Osteoblast (primary cell): ENCODE results near the gene DAB2IP. TPM values are rescaled to one million over a fixed set of nuclear protein-coding genes. Genes with fewer than 3 reads are reported as not detected.

Source experiments
- DNase-seq: peaks from one replicate; pipeline ENCODE4 v3.0.0; 2011; ENCODE audit warnings: low spot score, mixed read lengths; ENCODE audit not compliant: insufficient read length; ENCODE audit errors: missing footprints
- H2AFZ ChIP-seq: 2 replicates; pipeline ENCODE4 v1.6.0; 2011; ENCODE audit warnings: mild to moderate bottlenecking, low read length
- H3K27ac ChIP-seq: 2 replicates; pipeline ENCODE4 v1.5.1; 2011; ENCODE audit warnings: mild to moderate bottlenecking, low read depth, low read length, moderate library complexity
- H3K27me3 ChIP-seq: 2 replicates; pipeline ENCODE4 v1.6.0; 2012; ENCODE audit warnings: mild to moderate bottlenecking, control low read depth, inconsistent platforms, low read length, moderate library complexity; ENCODE audit not compliant: insufficient read depth
- H3K36me3 ChIP-seq: 2 replicates; pipeline ENCODE4 v1.5.1; 2011; ENCODE audit warnings: mild to moderate bottlenecking, low read length, control low read depth, moderate library complexity; ENCODE audit not compliant: insufficient read depth
- H3K4me1 ChIP-seq: 2 replicates; pipeline ENCODE4 v1.5.1; 2011; ENCODE audit warnings: mild to moderate bottlenecking, low read length, control low read depth, moderate library complexity; ENCODE audit not compliant: insufficient read depth
- H3K4me2 ChIP-seq: 2 replicates; pipeline ENCODE4 v1.6.0; 2011; ENCODE audit warnings: mild to moderate bottlenecking, low read length; ENCODE audit not compliant: insufficient read depth
- H3K4me3 ChIP-seq: fragments of 200-600 bp; sonication (generic); 3 replicates; pipeline ENCODE4 v1.5.1; 2012; ENCODE audit warnings: mild to moderate bottlenecking, low read length, inconsistent platforms; ENCODE audit not compliant: insufficient read depth
- H3K79me2 ChIP-seq: 2 replicates; pipeline ENCODE4 v1.6.0; 2012; ENCODE audit warnings: mild to moderate bottlenecking, low read length, control low read depth, inconsistent platforms; ENCODE audit not compliant: insufficient read depth
- H3K9me3 ChIP-seq: 2 replicates; pipeline ENCODE4 v1.5.1; 2011; ENCODE audit warnings: low read depth, low read length, control low read depth
- H4K20me1 ChIP-seq: 2 replicates; pipeline ENCODE4 v1.6.0; 2012; ENCODE audit warnings: mild to moderate bottlenecking, low read length, control low read depth; ENCODE audit not compliant: insufficient read depth
- total RNA-seq: library from RNA; depleted of rRNA; stranded (reverse); fragments of >200 nt; gene quantifications from 2 replicates; pipeline ENCODE4 v1.2.3, GENCODE V29; 2012
- TF ChIP-seq, protein P1 (sequence below): IDR thresholded peaks from 2 replicates; pipeline ENCODE4 v1.5.1; 2011; ENCODE audit warnings: mild to moderate bottlenecking, low read depth, low read length, moderate library complexity; ENCODE audit errors: extremely low read depth

Gene DAB2IP
- total RNA-seq, 1 donor = 60.8 TPM

DNA sequence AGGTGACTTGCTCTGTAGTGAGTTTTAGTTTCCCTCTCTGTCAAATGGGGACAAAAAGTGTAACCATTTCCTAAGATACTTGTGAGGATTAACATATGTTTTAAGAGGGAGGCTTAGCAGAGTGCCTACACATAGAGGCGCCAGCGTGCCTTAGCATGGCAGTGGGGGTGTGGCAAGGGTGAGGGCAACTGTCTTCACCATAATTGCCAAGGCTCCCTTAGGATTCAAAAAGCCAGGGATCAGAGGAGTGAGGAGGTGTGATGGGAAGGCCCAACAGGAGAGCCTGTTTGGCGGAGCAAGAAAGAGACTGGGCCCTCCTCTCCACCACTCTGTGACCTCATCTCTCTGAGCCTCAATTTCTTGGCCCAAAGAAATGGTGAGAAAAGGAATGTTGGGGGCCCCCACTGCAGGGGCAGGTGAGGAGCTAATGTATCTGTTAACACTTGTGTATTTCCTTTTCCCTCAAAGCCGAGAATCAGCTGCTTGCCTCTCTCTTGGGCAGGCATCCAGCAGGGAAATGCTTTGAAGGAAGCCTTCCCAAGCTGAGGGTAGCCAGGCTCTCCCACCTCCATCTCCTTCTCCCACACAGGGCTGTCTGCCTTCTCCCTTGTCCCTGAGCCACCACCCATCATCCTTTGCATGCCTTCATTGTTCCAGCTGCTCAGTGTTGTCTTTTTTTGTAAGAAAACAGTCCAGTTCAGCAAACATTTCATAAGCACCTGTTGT lies 76.0 kb downstream of the DAB2IP start:
- Histone ChIP-seq H3K9me3 (no peaks in the 10 kb centered on the region), H3K27ac (no peak overlapping the region), H3K4me1 (peaks cover 12% of the 10 kb centered on the region), H3K4me3 (no peak overlapping the region), H3K27me3 (no peaks in the 10 kb centered on the region), H3K36me3 (no peaks in the 10 kb centered on the region), H3K79me2 (peaks cover 21% of the 10 kb centered on the region), H2AFZ (no peak overlapping the region), H4K20me1 (peaks cover 3% of the 10 kb centered on the region), H3K4me2 (no peak overlapping the region)
- DNase-seq = peak; percentile 57
- TF ChIP-seq, protein P1, sequence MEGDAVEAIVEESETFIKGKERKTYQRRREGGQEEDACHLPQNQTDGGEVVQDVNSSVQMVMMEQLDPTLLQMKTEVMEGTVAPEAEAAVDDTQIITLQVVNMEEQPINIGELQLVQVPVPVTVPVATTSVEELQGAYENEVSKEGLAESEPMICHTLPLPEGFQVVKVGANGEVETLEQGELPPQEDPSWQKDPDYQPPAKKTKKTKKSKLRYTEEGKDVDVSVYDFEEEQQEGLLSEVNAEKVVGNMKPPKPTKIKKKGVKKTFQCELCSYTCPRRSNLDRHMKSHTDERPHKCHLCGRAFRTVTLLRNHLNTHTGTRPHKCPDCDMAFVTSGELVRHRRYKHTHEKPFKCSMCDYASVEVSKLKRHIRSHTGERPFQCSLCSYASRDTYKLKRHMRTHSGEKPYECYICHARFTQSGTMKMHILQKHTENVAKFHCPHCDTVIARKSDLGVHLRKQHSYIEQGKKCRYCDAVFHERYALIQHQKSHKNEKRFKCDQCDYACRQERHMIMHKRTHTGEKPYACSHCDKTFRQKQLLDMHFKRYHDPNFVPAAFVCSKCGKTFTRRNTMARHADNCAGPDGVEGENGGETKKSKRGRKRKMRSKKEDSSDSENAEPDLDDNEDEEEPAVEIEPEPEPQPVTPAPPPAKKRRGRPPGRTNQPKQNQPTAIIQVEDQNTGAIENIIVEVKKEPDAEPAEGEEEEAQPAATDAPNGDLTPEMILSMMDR = no peak

DNA sequence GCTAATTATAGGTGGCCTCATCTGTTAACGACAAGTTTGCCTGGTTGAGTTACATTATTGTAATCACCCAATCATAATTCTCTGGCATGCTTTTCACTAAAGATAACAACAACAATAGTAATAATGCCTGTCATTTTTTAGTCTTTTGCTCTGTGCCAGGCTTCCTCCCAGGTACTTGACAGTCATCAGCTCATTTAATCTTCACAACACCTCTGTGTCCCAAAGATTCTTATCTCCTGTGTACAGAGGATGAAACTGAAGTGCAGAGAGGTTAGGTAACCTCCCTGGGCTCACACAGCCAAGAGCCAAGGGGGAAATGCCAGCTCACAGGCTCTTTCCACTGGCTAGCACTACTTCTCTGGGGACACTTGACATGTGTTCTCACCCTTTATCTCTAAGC lies 77.5 kb downstream of the DAB2IP start:
- no peak for DNase-seq
- TF ChIP-seq, protein P1 = no peak
- H3K27me3 ChIP-seq = no peaks in the 10 kb centered on the region
- no peaks in the 10 kb centered on the region for H3K36me3 ChIP-seq
- no peak overlapping the region for H3K4me3 ChIP-seq
- no peak overlapping the region for H2AFZ ChIP-seq
- H3K4me1 ChIP-seq = peaks cover 12% of the 10 kb centered on the region
- H3K9me3 ChIP-seq = no peaks in the 10 kb centered on the region
- no peak overlapping the region for H3K4me2 ChIP-seq
- peaks cover 22% of the 10 kb centered on the region for H3K79me2 ChIP-seq
- peaks cover 5% of the 10 kb centered on the region for H4K20me1 ChIP-seq
- H3K27ac ChIP-seq = no peak overlapping the region

DNA sequence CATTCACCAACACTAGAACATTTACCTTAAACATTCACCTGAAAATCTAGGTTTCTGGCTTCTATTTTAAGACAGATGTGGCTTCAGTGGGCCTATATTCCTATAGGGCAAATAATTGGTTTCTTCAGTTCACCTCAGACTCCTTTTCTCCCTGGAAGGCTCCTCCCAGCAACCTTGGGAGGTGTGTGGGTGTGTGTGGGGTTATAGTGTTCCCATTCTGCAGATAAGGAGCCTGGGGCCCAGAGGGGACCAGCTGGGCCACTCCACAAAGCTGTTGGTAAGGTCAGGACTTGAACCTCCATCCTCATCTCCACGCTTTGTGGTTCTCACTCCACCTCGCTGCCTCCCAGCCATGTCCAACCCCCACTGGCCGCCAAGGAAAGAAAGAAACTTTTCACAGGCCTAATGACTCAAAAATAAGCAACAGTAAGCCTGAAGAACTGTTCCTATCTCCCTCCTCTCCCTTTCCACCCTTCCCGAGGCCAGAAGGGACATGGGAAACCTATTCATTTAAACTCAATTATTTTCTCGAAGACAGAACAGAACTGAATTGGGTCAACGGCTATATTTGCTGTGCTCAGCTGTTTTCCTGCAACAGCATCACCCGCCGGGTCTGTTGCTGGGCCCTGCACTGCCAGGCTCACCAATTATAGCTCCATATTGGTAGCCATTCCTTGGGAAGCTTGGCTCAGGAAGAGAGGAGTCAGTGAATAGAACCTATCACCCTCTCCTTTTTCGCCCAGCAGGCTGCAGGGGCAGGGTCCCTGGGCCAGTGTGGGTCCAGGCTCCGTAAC lies 78.5 kb downstream of the DAB2IP start:
- Histone ChIP-seq H4K20me1 (peaks cover 5% of the 10 kb centered on the region), H3K4me2 (no peak overlapping the region), H3K79me2 (peaks cover 18% of the 10 kb centered on the region), H2AFZ (no peak overlapping the region), H3K9me3 (no peaks in the 10 kb centered on the region), H3K4me1 (peaks cover 12% of the 10 kb centered on the region), H3K36me3 (no peaks in the 10 kb centered on the region), H3K4me3 (no peak overlapping the region), H3K27me3 (no peaks in the 10 kb centered on the region), H3K27ac (no peak overlapping the region)
- TF ChIP-seq, protein P1 = no peak
- DNase-seq = no peak

DNA sequence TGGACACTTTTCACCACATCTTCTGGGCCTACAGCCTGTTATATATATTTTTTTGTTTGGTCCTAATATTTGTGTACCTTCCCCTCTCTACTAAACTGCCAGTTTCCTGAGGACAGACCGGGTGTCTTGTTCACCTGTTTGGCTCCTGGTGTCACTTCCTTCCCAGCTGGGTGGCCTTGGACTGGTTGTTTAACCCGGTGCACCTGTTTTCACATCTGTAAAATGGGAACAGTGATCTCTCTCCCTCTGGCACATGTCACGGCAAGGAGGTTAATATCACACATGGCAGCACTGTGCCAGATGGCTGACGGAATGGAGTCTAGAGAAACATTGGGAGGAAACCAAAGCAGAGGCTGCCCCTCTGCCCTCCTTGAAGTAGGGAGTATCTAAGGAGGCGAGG lies 79.7 kb downstream of the DAB2IP start:
- Histone ChIP-seq H3K79me2 (peaks cover 14% of the 10 kb centered on the region), H3K4me3 (no peak overlapping the region), H3K36me3 (no peaks in the 10 kb centered on the region), H3K4me1 (peaks cover 12% of the 10 kb centered on the region), H3K27ac (no peak overlapping the region), H4K20me1 (peaks cover 7% of the 10 kb centered on the region), H3K4me2 (no peak overlapping the region), H3K9me3 (no peaks in the 10 kb centered on the region), H2AFZ (no peak overlapping the region), H3K27me3 (no peaks in the 10 kb centered on the region)
- TF ChIP-seq, protein P1 = no peak
- no peak for DNase-seq
